Aorta (tissue), 5 donors: Measurements from ENCODE around the gene RMND5A. TPM values are rescaled to one million over a fixed set of nuclear protein-coding genes. Genes with fewer than 3 reads are reported as not detected.

Experiments
- ATAC-seq: fragments of 200-7000 bp; cut with Tn5 transposase; one replicate; pipeline ENCODE4 v1.9.1; 2022; ENCODE audit warnings: moderate library complexity; ENCODE audit not compliant: low FRiP score
- DNase-seq, 2 donors: peaks; one replicate each; pipeline ENCODE4 v3.0.0-alpha.2; 2020
- H3K27ac ChIP-seq, 2 donors: one replicate each; pipeline ENCODE4 v1.5.1; 2013; ENCODE audit warnings: low read length in 2 of 2, mild to moderate bottlenecking in 2 of 2, moderate library complexity in 2 of 2, control low read depth in 1 of 2, inconsistent platforms in 1 of 2, low read depth in 1 of 2
- H3K27me3 ChIP-seq, 2 donors: one replicate each; pipeline ENCODE4 v1.6.1; 2013; ENCODE audit warnings: control low read depth in 1 of 2, low read length in 1 of 2, mild to moderate bottlenecking in 1 of 2, moderate library complexity in 1 of 2; ENCODE audit not compliant: insufficient read depth in 2 of 2, control insufficient read depth in 1 of 2
- H3K36me3 ChIP-seq, 2 donors: one replicate each; pipeline ENCODE4 v1.6.1; 2013; ENCODE audit warnings: control low read depth in 1 of 2, low read length in 1 of 2, mild to moderate bottlenecking in 1 of 2; ENCODE audit not compliant: insufficient read depth in 2 of 2, control insufficient read depth in 1 of 2
- H3K4me1 ChIP-seq, 2 donors: one replicate each; pipeline ENCODE4 v1.6.1; 2013; ENCODE audit warnings: low read length in 2 of 2, control low read depth in 1 of 2, mild to moderate bottlenecking in 1 of 2, moderate library complexity in 1 of 2; ENCODE audit not compliant: insufficient read depth in 2 of 2, control insufficient read depth in 1 of 2
- H3K4me3 ChIP-seq, 2 donors: one replicate each; pipeline ENCODE4 v1.5.1; 2013; ENCODE audit warnings: low read length in 2 of 2, control low read depth in 1 of 2, mild to moderate bottlenecking in 1 of 2
- H3K9me3 ChIP-seq: one replicate; pipeline ENCODE4 v1.6.1; 2013; ENCODE audit warnings: mild to moderate bottlenecking, low read length; ENCODE audit not compliant: control insufficient read depth
- WGBS, 2 donors: extraction: QIAGEN DNeasy Blood & Tissue Kit; methylation state at CpG; one replicate each; pipeline ENCODE4 v1.1.7; 2013; 5-methylcytosine and 5-hydroxymethylcytosine counted together
- intact Hi-C, 2 donors: fragments of 100-400 bp; cut with DNase I; formaldehyde crosslinking; loops; one replicate each; pipeline versions ENCODE4 v1.14.2 to v1.15.0; 2022
- polyA plus RNA-seq, 2 donors: library from polyadenylated mRNA; stranded (reverse); fragments of 200-250 nt; gene quantifications; one replicate each; pipeline ENCODE4 v1.2.3, GENCODE V29; 2013
- total RNA-seq, 2 donors: library from RNA; stranded (reverse); fragmentation: NEBNext Ultra II Directional; extraction: Animal tissue kit (Norgen Biotek cat#: 25700); gene quantifications; one replicate each; pipeline ENCODE4 v1.2.1, GENCODE V29; 2021
- donor health status: healthy with polysubstance abuse.
- donor health status: Bipolar disorder and iron deficiency.
- donor health status: DM: no; HTN: no; CAD: no.
- donor health status: DM: no; HTN: no; CAD: no.
- donor health status: DM: yes; HTN: yes; CAD: no.

The RMND5A gene
- total and polyA plus RNA-seq, 4 donors = 7.7 to 27.2 (median 17.3) TPM

DNA sequence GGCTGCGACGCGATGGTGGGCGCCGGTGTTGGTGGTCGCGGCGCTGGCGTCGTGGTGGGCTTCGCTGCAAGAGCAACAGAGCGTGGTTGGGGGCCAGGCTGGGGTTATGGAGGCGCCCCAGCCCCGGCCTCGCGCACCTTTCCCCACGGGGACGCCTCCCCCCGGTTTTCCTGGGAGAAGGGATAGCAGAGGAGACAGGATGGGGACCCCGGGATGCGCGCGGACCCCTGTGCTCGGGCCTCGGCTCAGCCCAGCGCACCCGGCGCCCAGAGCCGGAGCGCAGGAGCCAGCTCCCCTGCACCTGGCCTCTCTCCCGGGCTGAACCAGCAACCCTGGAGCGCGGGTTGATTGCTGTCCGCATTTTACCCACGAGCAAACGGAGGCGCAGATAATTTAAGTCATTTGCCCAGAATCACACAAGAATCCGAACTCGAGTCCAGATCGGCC is 69.6 kb downstream of the RMND5A start:
- no peaks in the 10 kb centered on the region for H3K9me3 ChIP-seq
- intact Hi-C loops = no loop called here
- no peak overlapping the region for H3K4me3 ChIP-seq
- no peaks in the 10 kb centered on the region for H3K36me3 ChIP-seq
- DNase-seq (no peak), ATAC-seq (no peak)
- H3K4me1 ChIP-seq = peaks cover 0 to 2% of the 10 kb centered on the region in 2 donors
- 6 to 7% methylated on average over 37 to 40 of the region's 40 CpGs for WGBS, 2 donors
- no peaks in the 10 kb centered on the region for H3K27me3 ChIP-seq
- H3K27ac ChIP-seq = no peak overlapping the region

DNA sequence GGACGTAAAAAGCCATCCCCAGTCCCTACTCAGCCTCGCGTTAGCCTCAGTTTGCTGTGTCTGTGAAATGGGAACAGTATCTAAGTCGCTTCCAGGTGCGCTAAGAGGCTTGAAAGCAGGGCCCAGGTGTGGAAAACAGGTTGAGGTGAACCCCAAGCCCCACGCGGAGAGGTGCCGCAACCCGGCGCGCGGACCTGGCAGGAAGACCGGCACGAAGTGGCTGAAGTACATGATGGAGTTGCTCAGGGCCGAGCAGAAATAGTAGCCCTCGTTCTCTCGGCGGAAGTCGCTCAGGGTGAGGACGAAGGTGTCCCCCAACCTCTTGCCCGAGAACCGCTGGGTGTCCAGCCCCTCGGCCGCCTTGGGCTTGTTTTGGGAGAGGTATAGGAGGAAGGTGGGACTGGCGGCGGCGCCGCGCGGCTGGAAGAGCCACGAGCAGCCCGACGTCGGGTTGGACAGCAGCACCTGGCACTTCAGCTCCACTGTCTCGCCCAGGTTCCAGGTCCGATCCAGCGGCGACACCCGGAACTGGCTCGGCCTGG is 70.1 kb downstream of the RMND5A start:
- H3K9me3 ChIP-seq = peaks cover 3% of the 10 kb centered on the region
- no peak overlapping the region for H3K27ac ChIP-seq
- H3K36me3 ChIP-seq = no peaks in the 10 kb centered on the region
- no peak for DNase-seq
- H3K4me1 ChIP-seq = peaks cover 0 to 2% of the 10 kb centered on the region in 2 donors
- WGBS, 2 donors = 3 to 5% methylated on average over 39 to 40 of the region's 40 CpGs
- H3K4me3 ChIP-seq = no peak overlapping the region
- intact Hi-C loops = no loop called here
- no peaks in the 10 kb centered on the region for H3K27me3 ChIP-seq
- peak; percentile 37 for ATAC-seq

DNA sequence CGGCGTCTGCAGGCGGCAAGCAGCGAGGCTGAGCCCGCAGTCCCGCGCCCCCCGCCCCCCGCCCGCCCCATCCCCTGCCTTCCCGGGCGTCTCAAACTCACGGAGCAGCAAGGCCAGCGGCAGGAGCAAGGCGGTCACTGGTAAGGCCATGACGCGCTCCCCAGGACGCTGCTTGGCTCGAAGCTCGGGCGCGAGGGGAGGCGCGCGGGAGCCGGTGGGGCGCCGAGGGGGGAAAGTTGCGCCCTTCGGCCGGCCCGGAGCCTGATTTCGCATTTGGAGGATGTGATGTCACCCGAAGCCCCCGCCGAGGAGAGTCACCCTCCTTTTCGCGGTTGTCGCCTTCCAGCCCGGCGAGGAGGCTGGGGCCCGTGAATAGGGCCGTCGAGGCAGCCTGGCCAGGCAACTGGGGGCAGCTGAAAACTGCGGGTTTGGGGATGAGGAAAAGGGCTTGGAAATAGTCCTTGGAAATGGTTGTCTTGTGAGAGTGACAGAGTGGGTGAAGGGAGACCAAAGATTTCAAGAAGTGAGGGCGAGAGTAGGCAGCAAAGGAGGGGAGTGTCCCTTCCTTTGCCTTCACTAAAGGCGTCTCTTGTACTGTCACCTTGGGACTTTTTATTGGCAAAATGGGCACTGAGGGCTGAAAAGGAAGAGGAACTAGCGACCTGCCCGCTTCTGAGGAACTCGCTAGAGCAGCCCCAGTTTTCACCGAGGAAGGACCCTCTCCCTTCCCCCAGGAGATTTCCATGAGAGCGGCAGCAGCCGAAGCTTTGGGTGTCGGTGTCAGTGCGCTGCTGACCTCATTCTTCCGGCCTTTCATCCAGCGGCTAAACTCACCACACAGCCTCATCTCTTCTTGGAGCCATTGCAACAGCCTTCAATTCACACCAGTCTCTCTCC is 70.8 kb downstream of the RMND5A start, which contains the start of gene CD8A:
TSS of gene CD8A (minus strand) at position 238 of the 897 bp plus-strand sequence. CDS start at position 150, 88 bp downstream.
- Histone ChIP-seq H3K27ac (no peak within 1 kb of the TSS), H3K27me3 (no peaks in the 10 kb centered on the region), H3K36me3 (no peaks in the 10 kb centered on the region), H3K4me1 (peaks cover 0 to 2% of the 10 kb centered on the region in 2 donors), H3K9me3 (peaks cover 3% of the 10 kb centered on the region), H3K4me3 (no peak within 1 kb of the TSS)
- peak; percentile 24 for ATAC-seq
- DNase-seq = no peak
- intact Hi-C loops = no loop called here
- WGBS, 2 donors = 18 to 20% methylated on average over 57 of the region's 57 CpGs

DNA sequence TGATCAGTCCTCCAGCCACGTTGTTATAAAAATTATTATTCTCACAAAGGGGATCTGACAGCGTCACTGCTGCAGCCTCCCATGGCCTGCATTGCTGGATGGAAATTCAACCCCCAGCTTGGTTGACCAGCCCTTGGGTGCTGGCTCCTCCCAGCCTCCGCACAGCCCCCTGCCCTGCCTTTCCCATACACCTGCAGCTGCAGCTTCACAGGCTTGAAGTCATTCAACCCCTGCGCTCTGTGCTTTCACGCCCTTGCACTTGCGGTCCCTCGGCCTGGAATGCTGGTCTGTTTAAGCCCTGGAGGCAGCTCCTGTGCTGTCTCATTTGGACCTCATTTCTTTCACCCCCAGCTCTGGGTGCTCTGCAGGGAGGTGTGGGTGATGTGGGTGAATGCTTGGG is 71.5 kb downstream of the RMND5A start:
- H3K27me3 ChIP-seq = no peaks in the 10 kb centered on the region

DNA sequence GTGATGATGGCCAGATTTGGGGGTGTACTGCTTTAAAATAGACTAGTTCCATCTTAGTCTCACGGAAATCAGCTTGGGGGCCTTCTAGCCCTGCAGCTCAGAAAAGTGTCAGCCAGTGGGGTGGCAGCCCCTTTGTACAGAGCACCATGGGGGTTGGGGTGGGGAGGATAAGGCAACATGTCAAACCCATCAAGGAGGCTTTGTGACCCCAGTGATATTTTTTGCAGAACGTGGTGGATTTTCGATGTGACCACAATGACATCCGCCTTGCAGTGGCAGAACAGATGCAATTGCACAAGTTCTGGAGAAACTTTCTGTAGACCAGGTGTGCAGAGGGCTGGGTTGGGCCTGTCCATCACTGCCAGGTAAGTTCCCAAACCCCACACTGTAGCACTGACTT is 73.7 kb downstream of the RMND5A start:
- 91 to 95% methylated on average over 4 of the region's 4 CpGs for WGBS, 2 donors
- H3K27ac ChIP-seq = no peak overlapping the region
- H3K4me3 ChIP-seq = no peak overlapping the region
- no peak for ATAC-seq
- no peaks in the 10 kb centered on the region for H3K4me1 ChIP-seq
- DNase-seq = no peak
- H3K9me3 ChIP-seq = peaks cover 10% of the 10 kb centered on the region
- intact Hi-C loops = no loop called here
- H3K27me3 ChIP-seq = no peaks in the 10 kb centered on the region
- H3K36me3 ChIP-seq = no peaks in the 10 kb centered on the region

More for the DNA sequence above, 71.5 kb downstream of the RMND5A start:
- DNase-seq (no peak), ATAC-seq (no peak)
- Histone ChIP-seq H3K4me1 (peaks cover 0 to 2% of the 10 kb centered on the region in 2 donors), H3K4me3 (no peak overlapping the region), H3K9me3 (peaks cover 3% of the 10 kb centered on the region), H3K27ac (no peak overlapping the region), H3K36me3 (no peaks in the 10 kb centered on the region)
- intact Hi-C loops = no loop called here
- WGBS, 2 donors = 84% methylated on average over 7 of the region's 7 CpGs

DNA sequence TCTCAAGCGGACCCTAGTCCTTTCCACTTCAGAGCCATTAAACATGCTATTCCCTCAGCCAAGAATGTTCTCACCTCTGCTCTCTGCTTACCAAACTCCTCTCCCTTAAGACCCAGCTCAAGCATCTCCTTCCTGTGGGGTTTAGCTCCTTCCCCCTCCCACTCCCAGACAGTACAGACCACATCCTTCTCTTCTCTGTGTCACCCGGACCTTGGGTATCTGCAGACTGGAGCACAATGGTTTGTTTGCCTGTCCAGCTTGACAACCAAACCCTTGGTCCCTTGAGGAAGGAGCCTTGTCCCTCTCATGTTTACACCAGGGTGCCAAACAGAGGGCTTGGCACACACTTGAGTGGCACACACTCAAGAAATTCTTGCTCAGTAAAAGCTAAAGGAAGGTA is 74.8 kb downstream of the RMND5A start:
- ATAC-seq = no peak

DNA sequence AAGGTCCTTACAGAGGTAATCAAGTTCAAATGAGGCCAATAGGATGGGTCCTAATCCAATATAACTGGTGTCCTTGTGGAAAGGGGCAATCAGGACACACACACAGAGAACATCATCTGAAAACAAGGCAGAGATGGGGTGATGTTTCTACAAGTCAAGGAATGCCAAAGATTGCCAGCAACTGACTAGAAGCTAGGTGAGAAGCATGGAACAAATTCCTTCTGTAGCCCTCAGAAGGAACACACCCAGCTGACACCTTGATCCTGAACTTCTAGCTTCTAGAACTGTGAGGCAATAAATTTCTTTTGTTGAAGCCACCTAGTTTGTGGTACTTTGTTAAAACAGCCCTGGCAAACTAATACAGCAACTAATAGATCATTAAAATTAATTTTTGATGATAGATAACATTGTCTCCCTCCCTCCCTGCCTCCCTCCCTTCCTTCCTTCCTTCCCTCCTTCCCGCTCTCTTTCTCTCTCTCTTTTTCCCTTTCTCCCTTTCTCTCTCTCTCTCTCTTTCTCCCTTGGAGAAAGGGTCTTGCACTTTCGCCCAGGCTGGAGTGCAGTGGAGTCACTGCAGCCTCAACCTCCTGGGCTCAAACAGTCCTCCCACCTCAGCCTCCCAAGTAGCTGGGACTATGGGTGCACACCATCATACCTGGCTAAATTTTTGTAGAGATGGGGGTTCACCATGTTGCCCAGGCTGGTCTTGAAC is 80.9 kb downstream of the RMND5A start:
- DNase-seq (no peak), ATAC-seq (no peak)
- Histone ChIP-seq H3K9me3 (peaks cover 7% of the 10 kb centered on the region), H3K36me3 (no peaks in the 10 kb centered on the region), H3K4me3 (no peak overlapping the region), H3K27ac (no peak overlapping the region), H3K27me3 (no peaks in the 10 kb centered on the region), H3K4me1 (no peaks in the 10 kb centered on the region)
- WGBS, 2 donors = 86 to 90% methylated on average over 2 of the region's 2 CpGs
- intact Hi-C loops = no loop called here

More for the DNA sequence above, 74.8 kb downstream of the RMND5A start:
- Histone ChIP-seq H3K27me3 (no peaks in the 10 kb centered on the region), H3K4me1 (no peaks in the 10 kb centered on the region), H3K4me3 (no peak overlapping the region), H3K36me3 (no peaks in the 10 kb centered on the region), H3K27ac (no peak overlapping the region), H3K9me3 (peaks cover 10% of the 10 kb centered on the region)
- 45% methylated on average over 2 of the region's 2 CpGs for WGBS, 2 donors
- intact Hi-C loops = no loop called here
- no peak for DNase-seq

DNA sequence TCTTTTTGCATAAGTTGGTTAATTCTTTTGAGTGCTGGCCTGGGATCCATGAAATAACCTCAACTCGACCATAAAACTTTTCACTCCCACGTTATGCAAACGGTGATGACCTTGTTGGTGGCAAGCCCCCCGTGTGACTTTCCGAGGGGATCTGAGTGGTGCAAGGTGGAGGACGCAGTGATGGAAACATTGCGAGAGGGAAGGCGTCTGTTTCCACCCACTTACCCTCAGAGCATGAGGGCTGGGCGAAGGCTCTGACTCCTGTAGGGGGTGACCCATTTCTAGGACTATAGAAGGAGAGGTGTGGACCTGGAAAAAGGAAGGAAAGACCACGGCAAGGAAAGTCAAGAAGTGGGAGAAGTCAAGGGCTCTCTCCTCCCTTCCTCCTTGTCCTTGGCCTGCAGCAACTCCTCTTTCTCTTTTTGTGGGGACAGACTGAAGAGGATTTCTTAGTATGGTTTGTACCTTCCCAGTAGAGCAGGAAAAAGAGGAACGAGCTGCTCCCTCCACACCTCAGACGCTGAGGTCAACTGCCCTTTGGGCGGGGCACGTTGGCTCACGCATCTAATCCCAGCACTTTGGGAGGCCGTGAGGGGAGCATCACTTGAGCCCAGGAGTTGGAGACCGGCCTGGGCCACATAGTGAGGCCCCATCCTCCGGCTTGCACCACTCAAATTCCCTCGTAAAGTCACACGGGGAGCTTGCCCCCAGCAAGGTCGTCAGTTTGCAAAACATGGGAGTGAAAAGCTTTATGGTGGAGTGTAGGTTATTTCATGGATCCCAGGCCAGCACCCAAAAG is 86.2 kb downstream of the RMND5A start:
- Histone ChIP-seq H3K27me3 (no peaks in the 10 kb centered on the region), H3K9me3 (no peaks in the 10 kb centered on the region), H3K4me1 (no peaks in the 10 kb centered on the region), H3K4me3 (no peak overlapping the region), H3K27ac (no peak overlapping the region), H3K36me3 (no peaks in the 10 kb centered on the region)
- ATAC-seq (no peak), DNase-seq (no peak)
- WGBS, 2 donors = 89% methylated on average over 21 of the region's 21 CpGs
- intact Hi-C loops = no loop called here
